Mesothelial cell of epicardium (in vitro differentiated cells): ENCODE results near the gene GATD1. TPM values are rescaled to one million over a fixed set of nuclear protein-coding genes. Genes with fewer than 3 reads are reported as not detected.
A peak's percentile ranks its signal among the peaks of the same experiment; 100 is the strongest.

ENCODE experiments used
- DNase-seq, 2 experiments: peaks; one replicate each; pipeline ENCODE4 v3.0.0; 2021; ENCODE audit warnings: low spot score in 2 of 2; ENCODE audit not compliant: unreplicated experiment in 2 of 2
- H3K27ac Mint-ChIP-seq: 2 replicates; pipeline ENCODE4 v1.8.0; 2021; ENCODE audit warnings: mixed read lengths
- H3K27me3 Mint-ChIP-seq: 2 replicates; pipeline ENCODE4 v1.8.0; 2021; ENCODE audit warnings: low read depth, mixed read lengths
- H3K36me3 Mint-ChIP-seq: 2 replicates; pipeline ENCODE4 v1.8.0; 2021; ENCODE audit warnings: mixed read lengths
- H3K4me1 Mint-ChIP-seq: 2 replicates; pipeline ENCODE4 v1.8.0; 2021; ENCODE audit warnings: mixed read lengths
- H3K4me3 Mint-ChIP-seq: 2 replicates; pipeline ENCODE4 v1.8.0; 2021; ENCODE audit warnings: mild to moderate bottlenecking, moderate library complexity, mixed read lengths
- H3K9me3 Mint-ChIP-seq: 2 replicates; pipeline ENCODE4 v1.8.0; 2021; ENCODE audit warnings: mixed read lengths
- total RNA-seq: library from RNA; stranded (reverse); gene quantifications from 3 replicates; pipeline ENCODE4 v1.2.1, GENCODE V29; 2021
- TF ChIP-seq, protein P1 (sequence below): fragments of 200-600 bp; sonication (generic); IDR thresholded peaks from one replicate; pipeline ENCODE4 v1.5.0; 2021; ENCODE audit warnings: antibody characterized with exemption; ENCODE audit not compliant: unreplicated experiment

GATD1 gene
- total RNA-seq, 1 donor from 2014 or later = 91.2 TPM

DNA sequence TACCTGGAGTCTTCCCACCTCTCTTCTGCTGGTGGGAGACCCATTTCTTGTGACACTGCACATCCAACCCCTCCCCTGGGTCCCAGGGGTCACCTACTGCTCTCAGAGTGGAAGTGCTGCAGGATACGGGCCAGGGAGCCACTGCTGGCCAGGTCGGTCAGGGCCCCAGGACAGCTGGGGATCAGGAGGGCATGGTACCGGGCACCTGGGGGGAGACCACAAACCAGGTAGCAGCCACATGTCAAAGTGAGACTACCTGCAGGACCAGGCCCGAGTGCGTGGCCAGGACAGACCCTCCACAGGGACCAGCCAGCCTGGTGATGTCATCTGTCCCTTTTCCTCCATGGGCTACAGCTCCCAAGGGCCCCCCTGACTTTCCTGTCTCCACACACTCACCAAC is 3.9 kb downstream of the GATD1 start:
- peaks cover 4% of the 10 kb centered on the region for H3K36me3 Mint-ChIP-seq
- no peaks in the 10 kb centered on the region for H3K9me3 Mint-ChIP-seq
- TF ChIP-seq, protein P1, sequence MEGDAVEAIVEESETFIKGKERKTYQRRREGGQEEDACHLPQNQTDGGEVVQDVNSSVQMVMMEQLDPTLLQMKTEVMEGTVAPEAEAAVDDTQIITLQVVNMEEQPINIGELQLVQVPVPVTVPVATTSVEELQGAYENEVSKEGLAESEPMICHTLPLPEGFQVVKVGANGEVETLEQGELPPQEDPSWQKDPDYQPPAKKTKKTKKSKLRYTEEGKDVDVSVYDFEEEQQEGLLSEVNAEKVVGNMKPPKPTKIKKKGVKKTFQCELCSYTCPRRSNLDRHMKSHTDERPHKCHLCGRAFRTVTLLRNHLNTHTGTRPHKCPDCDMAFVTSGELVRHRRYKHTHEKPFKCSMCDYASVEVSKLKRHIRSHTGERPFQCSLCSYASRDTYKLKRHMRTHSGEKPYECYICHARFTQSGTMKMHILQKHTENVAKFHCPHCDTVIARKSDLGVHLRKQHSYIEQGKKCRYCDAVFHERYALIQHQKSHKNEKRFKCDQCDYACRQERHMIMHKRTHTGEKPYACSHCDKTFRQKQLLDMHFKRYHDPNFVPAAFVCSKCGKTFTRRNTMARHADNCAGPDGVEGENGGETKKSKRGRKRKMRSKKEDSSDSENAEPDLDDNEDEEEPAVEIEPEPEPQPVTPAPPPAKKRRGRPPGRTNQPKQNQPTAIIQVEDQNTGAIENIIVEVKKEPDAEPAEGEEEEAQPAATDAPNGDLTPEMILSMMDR = no peak
- H3K4me1 Mint-ChIP-seq = peaks cover 14% of the 10 kb centered on the region
- H3K4me3 Mint-ChIP-seq = no peak overlapping the region
- no peaks in the 10 kb centered on the region for H3K27me3 Mint-ChIP-seq
- no peak for DNase-seq
- H3K27ac Mint-ChIP-seq = no peak overlapping the region

DNA sequence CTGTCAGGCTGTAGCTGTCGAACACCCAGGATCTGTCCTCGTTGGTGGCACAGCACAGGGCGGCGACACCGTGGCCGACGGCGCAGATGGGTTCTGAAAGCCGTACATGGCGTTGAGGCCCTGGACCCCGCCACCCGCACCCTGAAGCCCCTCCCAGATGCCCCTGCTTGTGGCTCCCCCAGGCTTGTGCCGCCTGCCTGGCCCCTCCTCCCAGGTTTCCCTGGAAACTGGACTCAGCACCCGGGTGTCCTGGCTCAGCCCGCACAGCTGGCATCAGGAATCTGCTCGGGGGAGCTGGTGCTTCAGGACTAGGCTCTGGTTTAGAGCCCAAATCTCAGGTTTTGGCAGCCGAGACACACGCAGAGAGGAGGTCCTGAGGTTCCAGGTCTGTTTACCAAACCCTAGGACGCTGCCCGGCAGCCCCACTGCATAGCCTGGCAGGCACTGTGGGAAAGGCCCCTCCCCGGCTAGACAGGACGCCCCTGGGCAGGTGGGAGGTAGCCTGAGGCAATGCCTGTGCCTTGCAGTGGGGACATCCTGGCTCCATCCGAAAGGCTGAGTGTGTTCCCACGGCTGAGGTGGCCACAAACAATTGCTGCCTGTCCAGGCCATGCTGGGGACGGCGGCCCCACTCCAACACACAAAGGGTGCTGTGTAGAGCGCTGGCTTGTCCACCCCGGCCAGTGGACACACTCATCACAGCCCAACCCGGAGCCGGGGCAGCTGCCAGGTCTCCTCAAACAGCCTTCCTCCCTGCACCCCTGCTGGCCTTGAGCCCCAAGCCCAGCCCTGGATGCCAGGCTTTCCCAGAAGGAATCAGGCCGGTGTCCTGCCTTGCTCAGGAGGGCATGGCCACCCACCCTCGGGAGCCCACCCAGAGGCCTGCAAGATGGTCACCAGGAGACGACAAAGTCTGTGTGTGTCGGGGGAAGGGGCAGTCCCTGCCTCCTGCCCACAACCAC is 4.6 kb downstream of the GATD1 start:
- DNase-seq = peak in 1 of 2 experiments; percentile 18
- Mint-ChIP-seq H3K27ac (no peak overlapping the region), H3K27me3 (no peaks in the 10 kb centered on the region), H3K36me3 (peaks cover 4% of the 10 kb centered on the region), H3K4me1 (peaks cover 14% of the 10 kb centered on the region), H3K9me3 (no peaks in the 10 kb centered on the region), H3K4me3 (no peak overlapping the region)
- TF ChIP-seq, protein P1 = no peak

DNA sequence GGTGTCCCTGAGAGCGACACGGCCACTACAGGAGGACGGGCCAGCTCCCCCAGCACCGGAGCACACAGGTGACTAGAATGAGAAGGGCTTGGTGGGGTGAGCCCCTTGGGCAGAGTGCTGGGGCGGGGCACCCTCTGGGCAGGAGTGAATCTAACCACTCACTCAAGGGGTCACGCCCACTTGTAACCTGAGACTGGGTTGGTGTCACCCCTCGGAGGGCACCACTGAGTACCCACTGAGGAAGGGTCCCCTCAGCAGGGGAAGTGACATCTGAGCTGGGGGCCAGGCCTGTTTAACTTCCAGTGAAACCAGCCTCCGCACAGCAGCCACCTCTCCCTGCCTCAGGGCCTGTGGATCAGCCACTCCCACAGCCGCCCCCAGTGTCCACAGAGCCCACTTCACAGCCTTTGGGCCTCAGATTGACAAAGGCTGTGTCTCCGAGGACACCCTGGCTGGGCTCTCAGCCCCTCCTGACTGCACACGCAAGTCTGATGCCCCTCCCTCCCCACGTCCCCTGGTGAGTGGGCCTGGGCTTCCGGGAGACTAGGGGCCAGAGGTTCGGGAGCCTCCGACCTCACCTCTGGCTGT is 5.6 kb downstream of the GATD1 start:
- no peak for DNase-seq
- Mint-ChIP-seq H3K27ac (no peak overlapping the region), H3K36me3 (peaks cover 10% of the 10 kb centered on the region), H3K4me3 (no peak overlapping the region), H3K9me3 (no peaks in the 10 kb centered on the region), H3K4me1 (peaks cover 14% of the 10 kb centered on the region), H3K27me3 (no peaks in the 10 kb centered on the region)
- TF ChIP-seq, protein P1 = no peak

DNA sequence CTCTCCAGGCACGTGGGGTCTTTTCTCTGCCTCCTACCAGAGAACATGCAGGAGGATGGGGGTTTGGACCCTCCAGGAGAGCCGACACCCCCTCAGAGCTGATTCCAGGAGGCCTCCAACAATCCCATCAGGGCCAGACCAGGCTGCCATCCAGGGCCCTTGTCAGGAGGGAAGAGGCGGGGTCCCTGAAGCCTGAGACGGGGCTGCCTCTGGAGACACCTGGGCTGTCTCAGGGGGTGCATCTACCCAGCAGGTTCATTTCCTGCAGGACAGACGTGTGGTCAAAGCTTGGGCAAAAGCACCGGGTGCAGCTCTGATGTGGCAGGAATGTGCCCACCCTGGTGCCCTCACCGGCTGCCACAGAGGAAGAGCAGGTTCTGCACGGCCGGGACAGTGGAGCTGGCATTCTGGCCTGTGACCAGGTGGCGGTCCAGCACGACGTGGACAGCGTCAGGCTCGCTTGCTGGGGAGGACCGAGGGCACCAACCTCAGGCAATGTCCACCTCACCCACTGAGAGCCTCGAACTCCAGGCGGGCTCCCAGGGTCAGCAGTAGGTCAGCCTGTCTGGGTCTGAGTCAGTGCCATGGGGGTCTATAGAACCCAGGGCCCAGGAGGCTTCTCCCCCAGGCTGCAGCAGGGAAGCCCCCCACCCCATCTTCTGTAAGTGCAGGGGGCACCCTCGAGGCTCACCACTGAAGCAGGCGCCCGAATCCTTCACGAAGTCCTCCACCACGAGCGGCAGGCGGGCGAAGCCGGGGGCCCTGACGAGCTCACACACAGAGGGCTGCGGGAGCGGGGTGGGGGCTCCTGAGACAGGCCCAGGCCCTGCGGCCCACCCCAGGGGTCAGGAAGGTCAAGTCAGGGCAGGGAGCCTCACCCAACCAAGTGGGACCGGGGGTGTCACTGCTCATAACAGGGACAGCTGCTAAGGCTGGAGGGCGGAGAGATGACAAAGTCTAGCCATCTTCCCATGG is 6.4 kb downstream of the GATD1 start:
- no peaks in the 10 kb centered on the region for H3K27me3 Mint-ChIP-seq
- H3K4me1 Mint-ChIP-seq = peaks cover 7% of the 10 kb centered on the region
- TF ChIP-seq, protein P1 = no peak
- H3K36me3 Mint-ChIP-seq = peaks cover 14% of the 10 kb centered on the region
- H3K4me3 Mint-ChIP-seq = no peak overlapping the region
- DNase-seq = peak in 1 of 2 experiments; percentile 17
- no peaks in the 10 kb centered on the region for H3K9me3 Mint-ChIP-seq
- no peak overlapping the region for H3K27ac Mint-ChIP-seq

DNA sequence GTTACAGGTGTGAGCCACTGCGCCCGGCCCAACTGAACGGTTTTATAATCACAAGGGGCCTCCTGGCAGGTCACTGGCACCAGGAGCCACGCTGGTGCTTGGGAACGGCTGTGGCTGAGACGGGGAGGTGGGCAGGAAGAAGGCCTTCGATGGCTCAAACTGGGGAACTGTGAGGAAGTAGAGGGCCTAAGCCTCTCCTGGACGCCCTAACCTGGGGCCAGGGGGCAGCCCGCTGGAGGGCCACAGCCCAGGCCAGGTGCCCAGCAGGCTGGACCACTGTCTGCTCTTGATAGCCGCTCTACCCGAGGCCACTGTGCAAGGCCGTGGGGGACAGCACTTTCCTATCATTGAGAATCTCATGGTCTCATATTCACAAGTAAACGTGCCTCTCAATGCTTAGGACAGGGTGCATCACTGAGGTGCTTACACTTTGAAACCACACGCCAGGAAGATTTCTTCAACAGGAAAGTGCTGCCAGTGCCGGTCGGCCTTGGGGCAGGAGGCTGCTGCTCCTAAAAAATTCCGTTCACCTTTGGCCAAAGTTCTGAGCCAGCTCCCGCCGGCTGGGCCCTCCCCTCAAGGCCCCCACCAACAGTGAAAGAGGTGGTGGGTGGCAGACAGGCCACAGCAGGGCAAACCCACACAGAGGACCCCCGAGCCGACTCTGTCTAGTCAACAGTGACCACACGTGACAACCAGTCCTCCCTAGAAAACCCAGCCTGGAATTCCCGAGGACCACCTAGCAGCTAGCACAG is 7.2 kb downstream of the GATD1 start:
- TF ChIP-seq, protein P1 = no peak
- Mint-ChIP-seq H3K4me1 (peaks cover 1% of the 10 kb centered on the region), H3K27me3 (no peaks in the 10 kb centered on the region), H3K36me3 (peaks cover 14% of the 10 kb centered on the region), H3K4me3 (no peak overlapping the region), H3K27ac (no peak overlapping the region), H3K9me3 (no peaks in the 10 kb centered on the region)
- no peak for DNase-seq
